ENCODE measurements around the gene IFNA8. TPM values are rescaled to one million over a fixed set of nuclear protein-coding genes. Genes with fewer than 3 reads are reported as not detected.
"Not testable (repeated sequence)": the region's sequence is repeated elsewhere in the genome, so short reads cannot be mapped to it uniquely, and the experiment has no call there.

IFNA8 gene
- polyA plus RNA-seq (2013), result not detected

GRCh38 chr9:21408817-21409216, at the start of gene IFNA8:
Gene IFNA8 (plus strand): TSS chr9:21409117. CDS start chr9:21409177, 60 bp downstream.
- Histone ChIP-seq H3K9me3 (ENCODE audit: control extremely low read depth in 1 of 5, control insufficient read depth in 4 of 5, insufficient read depth in 2 of 5, low read depth in 1 of 5, low read length in 4 of 5) (no peaks in the 10 kb centered on the region), H3K36me3 (ENCODE audit: control insufficient read depth in 4 of 4, insufficient read depth in 4 of 4, low read length in 3 of 4) (no peaks in the 10 kb centered on the region), H3K27ac (ENCODE audit: insufficient read depth in 1 of 2, low read depth in 1 of 2, low read length in 2 of 2, poor library complexity in 1 of 2, severe bottlenecking in 2 of 2) (no peak within 1 kb of the TSS), H3K27me3 (replicated peaks in 2 of 5; ENCODE audit: control insufficient read depth in 4 of 5, insufficient read depth in 5 of 5, low read length in 4 of 5) (peaks cover 0 to 9% (median 6%) of the 10 kb centered on the region in 5 experiments), H3K4me3 (ENCODE audit: control insufficient read depth in 1 of 7, extremely low read depth in 1 of 7, insufficient read depth in 4 of 7, low read depth in 2 of 7, low read length in 6 of 7) (no peak within 1 kb of the TSS), H3K4me1 (ENCODE audit: control extremely low read depth in 1 of 4, control insufficient read depth in 4 of 4, insufficient read depth in 4 of 4, low read length in 3 of 4) (peaks cover 0 to 20% (median 0%) of the 10 kb centered on the region in 4 experiments)
- WGBS (ENCODE audit: insufficient coverage), result 100% methylated on average over 1 of the region's 1 CpG
- CTCF ChIA-PET, result interaction anchor here (0.8 to 1.1 kb wide), 3 partner anchors 15 to 26 kb away, joined by 3 read pairs; no protein-coding TSS in a partner anchor
- POLR2A ChIA-PET, result no interaction called here
- no peak for DNase-seq

GRCh38 chr9:21362287-21362686, 46.6 kb upstream of the IFNA8 start:
- H3K27ac ChIP-seq (ENCODE audit: insufficient read depth in 1 of 2, low read depth in 1 of 2, low read length in 2 of 2, poor library complexity in 1 of 2, severe bottlenecking in 2 of 2), result no peak overlapping the region
- no peak overlapping the region for H3K4me3 ChIP-seq (ENCODE audit: control insufficient read depth in 1 of 7, extremely low read depth in 1 of 7, insufficient read depth in 4 of 7, low read depth in 2 of 7, low read length in 6 of 7)
- POLR2A ChIA-PET, result no interaction called here
- H3K4me1 ChIP-seq (ENCODE audit: control extremely low read depth in 1 of 4, control insufficient read depth in 4 of 4, insufficient read depth in 4 of 4, low read length in 3 of 4), result peaks cover 0 to 21% (median 6%) of the 10 kb centered on the region in 4 experiments
- no peaks in the 10 kb centered on the region for H3K27me3 ChIP-seq (replicated peaks in 2 of 5; ENCODE audit: control insufficient read depth in 4 of 5, insufficient read depth in 5 of 5, low read length in 4 of 5)
- DNase-seq, result no peak
- H3K36me3 ChIP-seq (ENCODE audit: control insufficient read depth in 4 of 4, insufficient read depth in 4 of 4, low read length in 3 of 4), result no peaks in the 10 kb centered on the region
- CTCF ChIA-PET, result no interaction called here
- no peaks in the 10 kb centered on the region for H3K9me3 ChIP-seq (ENCODE audit: control extremely low read depth in 1 of 5, control insufficient read depth in 4 of 5, insufficient read depth in 2 of 5, low read depth in 1 of 5, low read length in 4 of 5)
- WGBS (ENCODE audit: insufficient coverage), result 100% methylated on average over 2 of the region's 8 CpGs

DNA sequence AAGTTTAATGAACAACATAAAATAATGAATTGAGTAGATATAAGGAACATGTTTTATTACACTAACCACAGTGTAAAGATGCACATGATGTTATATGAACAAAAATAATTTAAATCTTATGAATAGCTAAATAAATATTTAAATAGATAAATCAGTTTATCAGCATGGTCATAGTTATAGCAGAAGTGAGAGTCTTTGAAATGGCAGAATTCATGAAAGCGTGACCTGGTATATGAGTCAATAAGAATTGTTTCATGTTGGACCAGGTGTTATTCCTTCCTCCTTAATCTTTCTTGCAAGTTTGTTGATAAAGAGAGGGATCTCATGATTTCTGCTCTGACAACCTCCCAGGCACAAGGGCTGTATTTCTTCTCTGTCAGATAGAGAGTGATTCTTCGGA, 41.7 kb upstream of the IFNA8 start:
- DNase-seq; POLR2A ChIA-PET; H3K4me3 ChIP-seq (ENCODE audit: control insufficient read depth in 1 of 7, extremely low read depth in 1 of 7, insufficient read depth in 4 of 7, low read depth in 2 of 7, low read length in 6 of 7); H3K27me3 ChIP-seq (replicated peaks in 2 of 5; ENCODE audit: control insufficient read depth in 4 of 5, insufficient read depth in 5 of 5, low read length in 4 of 5); H3K4me1 ChIP-seq (ENCODE audit: control extremely low read depth in 1 of 4, control insufficient read depth in 4 of 4, insufficient read depth in 4 of 4, low read length in 3 of 4); H3K9me3 ChIP-seq (ENCODE audit: control extremely low read depth in 1 of 5, control insufficient read depth in 4 of 5, insufficient read depth in 2 of 5, low read depth in 1 of 5, low read length in 4 of 5); H3K36me3 ChIP-seq (ENCODE audit: control insufficient read depth in 4 of 4, insufficient read depth in 4 of 4, low read length in 3 of 4); H3K27ac ChIP-seq (ENCODE audit: insufficient read depth in 1 of 2, low read depth in 1 of 2, low read length in 2 of 2, poor library complexity in 1 of 2, severe bottlenecking in 2 of 2); CTCF ChIA-PET: not testable (repeated sequence)
- no CpG with 5 or more reads among the region's 2 CpGs for WGBS (ENCODE audit: insufficient coverage)

DNA sequence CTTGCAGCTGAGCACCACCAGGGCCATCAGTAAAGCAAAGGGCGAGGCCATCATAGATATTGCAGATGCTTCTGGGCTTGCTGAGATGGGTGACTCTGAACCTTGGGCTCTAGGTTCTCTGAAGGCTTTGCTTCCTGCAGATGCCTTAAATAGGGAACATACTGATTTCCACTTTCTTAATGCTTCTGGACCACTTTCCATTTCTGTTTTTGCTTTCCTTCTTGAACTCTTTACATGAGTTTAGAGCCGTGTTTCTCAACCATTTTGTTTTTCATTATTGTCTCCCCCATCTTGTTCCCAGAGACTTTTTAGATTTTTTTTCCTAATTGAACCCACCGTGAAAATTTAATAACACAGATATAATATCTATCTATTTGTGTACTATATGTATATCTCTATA, 41.0 kb upstream of the IFNA8 start, which contains the start of gene IFNA13:
TSS of gene IFNA13 (minus strand) at position 101 of the 400 bp plus-strand sequence. CDS start at position 54, 47 bp downstream.
- no peaks in the 10 kb centered on the region for H3K27me3 ChIP-seq (replicated peaks in 2 of 5; ENCODE audit: control insufficient read depth in 4 of 5, insufficient read depth in 5 of 5, low read length in 4 of 5)
- no CpG with 5 or more reads among the region's 3 CpGs for WGBS (ENCODE audit: insufficient coverage)
- CTCF ChIA-PET, result no interaction called here
- H3K27ac ChIP-seq (ENCODE audit: insufficient read depth in 1 of 2, low read depth in 1 of 2, low read length in 2 of 2, poor library complexity in 1 of 2, severe bottlenecking in 2 of 2), result no peak within 1 kb of the TSS
- POLR2A ChIA-PET, result no interaction called here
- no peak within 1 kb of the TSS for H3K4me3 ChIP-seq (ENCODE audit: control insufficient read depth in 1 of 7, extremely low read depth in 1 of 7, insufficient read depth in 4 of 7, low read depth in 2 of 7, low read length in 6 of 7)
- H3K4me1 ChIP-seq (ENCODE audit: control extremely low read depth in 1 of 4, control insufficient read depth in 4 of 4, insufficient read depth in 4 of 4, low read length in 3 of 4), result peaks cover 0 to 10% (median 0%) of the 10 kb centered on the region in 4 experiments
- H3K36me3 ChIP-seq (ENCODE audit: control insufficient read depth in 4 of 4, insufficient read depth in 4 of 4, low read length in 3 of 4), result no peaks in the 10 kb centered on the region
- no peak for DNase-seq
- no peaks in the 10 kb centered on the region for H3K9me3 ChIP-seq (ENCODE audit: control extremely low read depth in 1 of 5, control insufficient read depth in 4 of 5, insufficient read depth in 2 of 5, low read depth in 1 of 5, low read length in 4 of 5)

DNA sequence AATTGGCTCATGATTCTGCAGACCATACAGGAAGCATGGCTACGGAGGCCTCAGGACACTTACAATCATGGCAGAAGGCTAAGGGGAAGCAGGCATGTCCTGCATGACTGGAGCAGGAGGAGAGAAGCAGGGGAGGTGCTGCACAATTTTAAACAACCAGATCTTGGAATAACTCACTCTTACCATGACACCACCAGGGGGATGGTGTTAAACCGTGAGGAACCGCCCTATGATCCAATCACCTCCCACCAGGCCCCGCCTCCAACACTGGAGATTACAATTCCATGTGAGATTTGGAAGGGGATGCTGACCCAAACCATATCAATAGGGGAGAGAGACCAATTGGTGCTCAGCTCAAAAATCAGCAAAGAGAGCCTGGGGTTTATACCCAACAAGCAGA, 37.5 kb upstream of the IFNA8 start:
- POLR2A ChIA-PET; H3K4me3 ChIP-seq (ENCODE audit: control insufficient read depth in 1 of 7, extremely low read depth in 1 of 7, insufficient read depth in 4 of 7, low read depth in 2 of 7, low read length in 6 of 7); H3K36me3 ChIP-seq (ENCODE audit: control insufficient read depth in 4 of 4, insufficient read depth in 4 of 4, low read length in 3 of 4); H3K27me3 ChIP-seq (replicated peaks in 2 of 5; ENCODE audit: control insufficient read depth in 4 of 5, insufficient read depth in 5 of 5, low read length in 4 of 5); H3K27ac ChIP-seq (ENCODE audit: insufficient read depth in 1 of 2, low read depth in 1 of 2, low read length in 2 of 2, poor library complexity in 1 of 2, severe bottlenecking in 2 of 2); DNase-seq; H3K9me3 ChIP-seq (ENCODE audit: control extremely low read depth in 1 of 5, control insufficient read depth in 4 of 5, insufficient read depth in 2 of 5, low read depth in 1 of 5, low read length in 4 of 5); H3K4me1 ChIP-seq (ENCODE audit: control extremely low read depth in 1 of 4, control insufficient read depth in 4 of 4, insufficient read depth in 4 of 4, low read length in 3 of 4): not testable (repeated sequence)
- WGBS (ENCODE audit: insufficient coverage), result 86% methylated on average over 1 of the region's 4 CpGs
- CTCF ChIA-PET, result interaction anchor here (0.6 to 2.0 kb wide), 3 partner anchors 10 to 21 kb away, joined by 3 to 5 read pairs (median 3); no protein-coding TSS in a partner anchor

DNA sequence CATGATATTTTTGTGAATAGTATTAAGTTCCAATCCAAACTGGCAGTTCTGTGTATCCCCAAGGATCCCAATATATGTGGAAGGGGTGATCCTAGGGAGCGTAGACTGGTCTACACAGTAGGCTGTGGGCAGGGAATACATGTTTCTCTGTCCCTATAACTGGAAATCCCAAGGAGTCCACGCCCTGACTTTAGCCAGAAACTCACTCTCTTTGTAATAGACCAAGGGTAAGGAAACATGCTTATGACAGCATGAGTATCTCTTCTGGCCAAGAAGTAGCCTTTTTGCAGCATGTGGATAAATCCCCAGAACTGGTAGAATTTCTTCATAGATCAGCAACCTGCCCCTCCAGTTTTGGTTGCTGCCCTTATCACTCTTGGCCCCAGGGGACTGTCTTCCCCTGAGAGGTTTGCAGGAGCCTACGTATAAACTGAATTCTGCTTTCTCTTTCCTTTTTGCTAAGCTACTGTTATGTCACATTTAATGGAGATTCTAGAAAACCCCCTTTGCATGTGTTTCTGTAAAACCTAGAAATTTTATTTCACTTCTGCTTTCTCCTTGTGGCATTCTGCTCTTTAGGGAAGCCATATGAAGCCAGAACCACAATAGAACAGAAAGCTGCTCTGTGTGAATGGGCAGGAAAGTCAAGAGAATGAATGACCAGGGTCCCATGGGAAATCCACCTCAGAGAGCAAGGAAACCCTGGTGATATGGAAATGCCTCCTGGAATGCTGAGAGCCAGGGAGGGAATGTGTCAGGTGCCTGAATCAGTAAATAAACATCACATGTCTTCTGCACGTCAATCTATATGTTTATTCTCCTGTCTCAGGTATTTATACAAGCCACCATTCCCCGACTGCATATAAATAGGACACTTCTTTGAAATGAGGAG, 27.2 kb upstream of the IFNA8 start:
- ChIA-PET POLR2A (no interaction called here), CTCF (interaction anchor here (1.0 to 1.7 kb wide), 4 partner anchors 11 to 43 kb away, joined by 3 to 6 read pairs (median 4); no protein-coding TSS in a partner anchor)
- WGBS (ENCODE audit: insufficient coverage), result 64% methylated on average over 3 of the region's 5 CpGs
- H3K27ac ChIP-seq (ENCODE audit: insufficient read depth in 1 of 2, low read depth in 1 of 2, low read length in 2 of 2, poor library complexity in 1 of 2, severe bottlenecking in 2 of 2), result no peak overlapping the region
- H3K4me3 ChIP-seq (ENCODE audit: control insufficient read depth in 1 of 7, extremely low read depth in 1 of 7, insufficient read depth in 4 of 7, low read depth in 2 of 7, low read length in 6 of 7), result peak overlapping the region in 6 of 7 experiments; percentile 5 to 73 (median 47)
- no peaks in the 10 kb centered on the region for H3K36me3 ChIP-seq (ENCODE audit: control insufficient read depth in 4 of 4, insufficient read depth in 4 of 4, low read length in 3 of 4)
- H3K9me3 ChIP-seq (ENCODE audit: control extremely low read depth in 1 of 5, control insufficient read depth in 4 of 5, insufficient read depth in 2 of 5, low read depth in 1 of 5, low read length in 4 of 5), result no peaks in the 10 kb centered on the region
- peak; percentile 60 to 93 (median 90) for DNase-seq
- no peaks in the 10 kb centered on the region for H3K27me3 ChIP-seq (replicated peaks in 2 of 5; ENCODE audit: control insufficient read depth in 4 of 5, insufficient read depth in 5 of 5, low read length in 4 of 5)
- H3K4me1 ChIP-seq (ENCODE audit: control extremely low read depth in 1 of 4, control insufficient read depth in 4 of 4, insufficient read depth in 4 of 4, low read length in 3 of 4), result peaks cover 15 to 34% (median 23%) of the 10 kb centered on the region in 4 experiments

DNA sequence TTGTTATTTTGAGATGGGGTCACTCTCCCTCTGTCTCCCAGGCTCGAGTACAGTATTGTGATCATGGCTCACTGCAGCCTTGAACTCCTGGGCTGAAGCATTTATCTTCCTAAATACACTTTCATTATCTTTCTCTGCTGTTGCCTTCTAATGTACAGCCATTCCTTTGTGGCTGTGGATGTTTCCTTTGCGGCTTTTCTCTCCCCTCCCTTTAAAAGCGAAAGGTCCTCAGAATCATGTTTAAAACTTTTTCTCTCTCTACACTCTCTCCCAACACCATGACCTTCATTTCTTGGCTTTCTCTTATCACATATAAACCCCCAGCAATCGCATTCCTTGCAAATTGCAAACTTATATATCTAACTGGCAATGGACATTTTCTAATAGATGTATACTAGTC, 25.3 kb upstream of the IFNA8 start:
- Histone ChIP-seq H3K27ac (ENCODE audit: insufficient read depth in 1 of 2, low read depth in 1 of 2, low read length in 2 of 2, poor library complexity in 1 of 2, severe bottlenecking in 2 of 2) (no peak overlapping the region), H3K9me3 (ENCODE audit: control extremely low read depth in 1 of 5, control insufficient read depth in 4 of 5, insufficient read depth in 2 of 5, low read depth in 1 of 5, low read length in 4 of 5) (no peaks in the 10 kb centered on the region), H3K4me1 (ENCODE audit: control extremely low read depth in 1 of 4, control insufficient read depth in 4 of 4, insufficient read depth in 4 of 4, low read length in 3 of 4) (peaks cover 15 to 34% (median 23%) of the 10 kb centered on the region in 4 experiments), H3K4me3 (ENCODE audit: control insufficient read depth in 1 of 7, extremely low read depth in 1 of 7, insufficient read depth in 4 of 7, low read depth in 2 of 7, low read length in 6 of 7) (peak overlapping the region in 1 of 7 experiments; percentile 0), H3K27me3 (replicated peaks in 2 of 5; ENCODE audit: control insufficient read depth in 4 of 5, insufficient read depth in 5 of 5, low read length in 4 of 5) (no peaks in the 10 kb centered on the region), H3K36me3 (ENCODE audit: control insufficient read depth in 4 of 4, insufficient read depth in 4 of 4, low read length in 3 of 4) (no peaks in the 10 kb centered on the region)
- POLR2A ChIA-PET, result no interaction called here
- CTCF ChIA-PET, result no interaction called here
- DNase-seq, result peak in 1 of 3 donors; percentile 39
- 61% methylated on average over 3 of the region's 4 CpGs for WGBS (ENCODE audit: insufficient coverage)

Data from common myeloid progenitor, CD34-positive (primary cell).